ENCODE measurements around the gene NKD2. TPM values are rescaled to one million over a fixed set of nuclear protein-coding genes. Genes with fewer than 3 reads are reported as not detected.

NKD2 gene
- total and polyA plus RNA-seq, 11 donors, result 0.56 to 6.6 (median 2.3) TPM

GRCh38 chr5:1086871-1087270, 78.3 kb downstream of the NKD2 start:
- Histone ChIP-seq H3K9me3 (no peaks in the 10 kb centered on the region), H3K4me3 (no peak overlapping the region), H3K27me3 (no peaks in the 10 kb centered on the region), H3K27ac (no peak overlapping the region), H3K36me3 (peaks cover 5 to 93% (median 72%) of the 10 kb centered on the region in 9 donors), H3K4me1 (peaks cover 0 to 32% (median 23%) of the 10 kb centered on the region in 12 donors)
- no peak for TF ChIP-seq POLR2A (IDR thresholded peaks at IDR 0.05)
- no peak for TF ChIP-seq CTCF (IDR thresholded peaks at IDR 0.05)
- intact Hi-C loops (cut with DNase I), result loop anchor here in 1 of 10 donors (5.0 kb wide), 1 partner anchor 40 kb away; no protein-coding TSS in a partner anchor
- no peak for DNase-seq
- no peak for ATAC-seq
- WGBS, 4 donors, result 93 to 95% (median 94%) methylated on average over 21 to 31 of the region's 31 CpGs

GRCh38 chr5:1087428-1087827, 78.8 kb downstream of the NKD2 start:
- TF ChIP-seq POLR2A (IDR thresholded peaks at IDR 0.05) (no peak), CTCF (IDR thresholded peaks at IDR 0.05) (no peak)
- no peak overlapping the region for H3K4me3 ChIP-seq
- H3K9me3 ChIP-seq, result no peaks in the 10 kb centered on the region
- peaks cover 5 to 98% (median 77%) of the 10 kb centered on the region in 9 donors for H3K36me3 ChIP-seq
- H3K4me1 ChIP-seq, result peaks cover 0 to 36% (median 23%) of the 10 kb centered on the region in 12 donors
- no peaks in the 10 kb centered on the region for H3K27me3 ChIP-seq
- 96 to 97% (median 97%) methylated on average over 25 of the region's 25 CpGs for WGBS, 4 donors
- DNase-seq (no peak), ATAC-seq (no peak)
- intact Hi-C loops (cut with DNase I), result loop anchor here in 1 of 10 donors (5.0 kb wide), 1 partner anchor 40 kb away; no protein-coding TSS in a partner anchor
- H3K27ac ChIP-seq, result no peak overlapping the region

- no peak overlapping the region for H3K27ac ChIP-seq
- H3K4me3 ChIP-seq, result no peak overlapping the region
- H3K36me3 ChIP-seq, result peaks cover 5 to 100% (median 76%) of the 10 kb centered on the region in 9 donors
- WGBS, 4 donors, result 97 to 98% (median 98%) methylated on average over 24 to 26 of the region's 26 CpGs
- no peaks in the 10 kb centered on the region for H3K27me3 ChIP-seq
- H3K9me3 ChIP-seq, result no peaks in the 10 kb centered on the region
- ATAC-seq (no peak), DNase-seq (no peak)
- peaks cover 0 to 42% (median 25%) of the 10 kb centered on the region in 12 donors for H3K4me1 ChIP-seq
- intact Hi-C loops (cut with DNase I), result loop anchor here in 1 of 10 donors (5.0 kb wide), 1 partner anchor 41 kb away; no protein-coding TSS in a partner anchor
- TF ChIP-seq CTCF (IDR thresholded peaks at IDR 0.05) (no peak), POLR2A (IDR thresholded peaks at IDR 0.05) (no peak)
Measured at GRCh38 chr5:1088031-1088430, 79.4 kb downstream of the NKD2 start.

Small RNAs within 50 kb of the gene (microRNA-seq; reads per million reads assigned to microRNA genes)
- gene MIR4635, result 0 to 1.0 (median 0) reads per million in 4 donors

Other genes with a start within 250 kb of the NKD2 start
- gene ZDHHC11B, start 224.1 kb upstream of the NKD2 start, total RNA-seq, result 10 to 100 TPM in 5 of 9 donors, 1 to 10 TPM in 4; 5.1 to 26.5 (median 10.2) TPM
- 1 to 10 TPM; 3.0 to 8.8 TPM for gene ZDHHC11B, start 224.1 kb upstream of the NKD2 start, polyA plus RNA-seq
- 10 to 100 TPM in 6 of 9 donors, 1 to 10 TPM in 3; 6.6 to 25.0 (median 10.8) TPM for gene ZDHHC11, start 157.8 kb upstream of the NKD2 start, total RNA-seq
- 10 to 100 TPM in 1 of 2 donors, 1 to 10 TPM in 1; 6.3 to 12.5 TPM for gene ZDHHC11, start 157.8 kb upstream of the NKD2 start, polyA plus RNA-seq
- 10 to 100 TPM; 17.9 to 32.1 (median 23.9) TPM for gene BRD9, start 116.0 kb upstream of the NKD2 start, total RNA-seq
- gene BRD9, start 116.0 kb upstream of the NKD2 start, polyA plus RNA-seq, result 10 to 100 TPM; 17.5 to 19.5 TPM
- 1 to 10 TPM in 2 of 9 donors, under 1 TPM in 7; 0.31 to 4.2 (median 0.49) TPM for gene TRIP13, start 115.9 kb upstream of the NKD2 start, total RNA-seq
- gene TRIP13, start 115.9 kb upstream of the NKD2 start, polyA plus RNA-seq, result 1 to 10 TPM in 1 of 2 donors, under 1 TPM in 1; 0.19 to 1.8 TPM
- gene SLC12A7, start 103.3 kb downstream of the NKD2 start, total RNA-seq, result 100 to 1,000 TPM in 7 of 9 donors, 10 to 100 TPM in 2; 77.0 to 159 (median 132) TPM
- 10 to 100 TPM; 66.3 to 74.5 TPM for gene SLC12A7, start 103.3 kb downstream of the NKD2 start, polyA plus RNA-seq
- gene SLC6A19, start 192.8 kb downstream of the NKD2 start, total RNA-seq, result not detected
- gene SLC6A19, start 192.8 kb downstream of the NKD2 start, polyA plus RNA-seq, result not detected
- gene SLC6A18, start 216.6 kb downstream of the NKD2 start, total RNA-seq, result not detected
- not detected for gene SLC6A18, start 216.6 kb downstream of the NKD2 start, polyA plus RNA-seq